Endothelial cell of umbilical vein (primary cell): ENCODE measurements around the gene KMT5C.

Experiments
- EZH2 ChIP-seq: IDR thresholded peaks from 2 replicates; pipeline ENCODE4 v1.6.1; 2012; ENCODE audit warnings: borderline replicate concordance, low read depth, mild to moderate bottlenecking, moderate library complexity, low read length, inconsistent platforms; ENCODE audit not compliant: severe bottlenecking
- FOS ChIP-seq: IDR thresholded peaks from 2 replicates; pipeline ENCODE4 v1.6.1; 2011; ENCODE audit warnings: mild to moderate bottlenecking, low read length, moderate library complexity, borderline replicate concordance; ENCODE audit not compliant: insufficient read depth
- GATA2 ChIP-seq: IDR thresholded peaks from 2 replicates; pipeline ENCODE4 v1.7.0; 2011; ENCODE audit warnings: low read depth, mild to moderate bottlenecking, moderate library complexity, mixed read lengths, low read length; ENCODE audit not compliant: insufficient read length, insufficient read depth
- POLR2A ChIP-seq: IDR thresholded peaks from 2 replicates; pipeline ENCODE4 v1.6.1; 2012; ENCODE audit warnings: low read depth, mild to moderate bottlenecking, control low read depth, low read length
- POLR2AphosphoS5 ChIP-seq: IDR thresholded peaks from 2 replicates; pipeline ENCODE4 v1.6.1; 2012; ENCODE audit warnings: low read depth, mild to moderate bottlenecking, control low read depth, low read length, moderate library complexity; ENCODE audit not compliant: insufficient read depth
- TF ChIP-seq, protein P1 (sequence below), 2 donors: IDR thresholded peaks; 1 replicate in 1 of 2; 2 replicates in 1 of 2; pipeline ENCODE4 v1.5.1; 2011; ENCODE audit warnings: low read length in 2 of 2, mild to moderate bottlenecking in 2 of 2, moderate library complexity in 2 of 2, control low read depth in 1 of 2, inconsistent platforms in 1 of 2, low read depth in 1 of 2; ENCODE audit not compliant: insufficient read depth in 1 of 2; ENCODE audit errors: extremely low read depth in 1 of 2
- TF ChIP-seq, protein P2 (sequence below): IDR thresholded peaks from 2 replicates; pipeline ENCODE4 v1.6.1; 2011; ENCODE audit not compliant: insufficient read depth, insufficient read length

- TF ChIP-seq, protein P1, sequence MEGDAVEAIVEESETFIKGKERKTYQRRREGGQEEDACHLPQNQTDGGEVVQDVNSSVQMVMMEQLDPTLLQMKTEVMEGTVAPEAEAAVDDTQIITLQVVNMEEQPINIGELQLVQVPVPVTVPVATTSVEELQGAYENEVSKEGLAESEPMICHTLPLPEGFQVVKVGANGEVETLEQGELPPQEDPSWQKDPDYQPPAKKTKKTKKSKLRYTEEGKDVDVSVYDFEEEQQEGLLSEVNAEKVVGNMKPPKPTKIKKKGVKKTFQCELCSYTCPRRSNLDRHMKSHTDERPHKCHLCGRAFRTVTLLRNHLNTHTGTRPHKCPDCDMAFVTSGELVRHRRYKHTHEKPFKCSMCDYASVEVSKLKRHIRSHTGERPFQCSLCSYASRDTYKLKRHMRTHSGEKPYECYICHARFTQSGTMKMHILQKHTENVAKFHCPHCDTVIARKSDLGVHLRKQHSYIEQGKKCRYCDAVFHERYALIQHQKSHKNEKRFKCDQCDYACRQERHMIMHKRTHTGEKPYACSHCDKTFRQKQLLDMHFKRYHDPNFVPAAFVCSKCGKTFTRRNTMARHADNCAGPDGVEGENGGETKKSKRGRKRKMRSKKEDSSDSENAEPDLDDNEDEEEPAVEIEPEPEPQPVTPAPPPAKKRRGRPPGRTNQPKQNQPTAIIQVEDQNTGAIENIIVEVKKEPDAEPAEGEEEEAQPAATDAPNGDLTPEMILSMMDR (IDR thresholded peaks at IDR 0.05; ENCODE audit: extremely low read depth in 1 of 2, insufficient read depth in 1 of 2, low read depth in 1 of 2, low read length in 2 of 2) = no peak
- TF ChIP-seq FOS (no peak), POLR2A (no peak), EZH2 (no peak), POLR2AphosphoS5 (no peak), GATA2 (no peak)
- TF ChIP-seq, protein P2, sequence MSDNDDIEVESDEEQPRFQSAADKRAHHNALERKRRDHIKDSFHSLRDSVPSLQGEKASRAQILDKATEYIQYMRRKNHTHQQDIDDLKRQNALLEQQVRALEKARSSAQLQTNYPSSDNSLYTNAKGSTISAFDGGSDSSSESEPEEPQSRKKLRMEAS = no peak
Measured at GRCh38 chr19:55316646-55317045, 23.0 kb upstream of the KMT5C start.
